Activated T-helper 1 cell treated with anti-CD3 and anti-CD28 coated beads, Interleukin-12 subunit alpha, Interleukin-12 subunit beta, Interleukin-2, Interleukin-4 antibody, amounts not matched to agents 30 ng/mL and 10 ng/mL and 1 ng/mL, durations not matched to agents 14 hours and 24 hours and 36 hours (primary cell): Measurements from ENCODE around the gene CTIF. TPM values are rescaled to one million over a fixed set of nuclear protein-coding genes. Genes with fewer than 3 reads are reported as not detected.
"Not testable (repeated sequence)": the region's sequence is repeated elsewhere in the genome, so short reads cannot be mapped to it uniquely, and the experiment has no call there.

Experiments
- DNase-seq: peaks from one replicate; pipeline ENCODE4 v3.0.0; 2021; ENCODE audit warnings: low spot score
- H3K27ac Mint-ChIP-seq: one replicate; pipeline ENCODE4 v1.8.0; 2021; ENCODE audit warnings: mild to moderate bottlenecking, mixed read lengths
- H3K27me3 Mint-ChIP-seq: one replicate; pipeline ENCODE4 v1.8.0; 2022; ENCODE audit warnings: mild to moderate bottlenecking, moderate library complexity, mixed read lengths; ENCODE audit not compliant: insufficient read depth
- H3K36me3 Mint-ChIP-seq: one replicate; pipeline ENCODE4 v1.8.0; 2021; ENCODE audit warnings: low read depth, mixed read lengths
- H3K4me1 Mint-ChIP-seq: one replicate; pipeline ENCODE4 v1.8.0; 2021; ENCODE audit warnings: low read depth, mixed read lengths
- H3K4me3 Mint-ChIP-seq: one replicate; pipeline ENCODE4 v1.8.0; 2021; ENCODE audit warnings: mild to moderate bottlenecking, moderate library complexity, mixed read lengths
- H3K9me3 Mint-ChIP-seq: one replicate; pipeline ENCODE4 v1.8.0; 2021; ENCODE audit warnings: mixed read lengths
- intact Hi-C: fragments of 100-400 bp; cut with micrococcal nuclease; formaldehyde crosslinking; loops from one replicate; pipeline ENCODE4 v1.15.1; 2024
- total RNA-seq: library from RNA; stranded (reverse); gene quantifications from 2 replicates; pipeline ENCODE4 v1.2.3, GENCODE V29; 2022

Gene CTIF
- total RNA-seq, 1 donor from 2014 or later: 7.2 TPM

DNA sequence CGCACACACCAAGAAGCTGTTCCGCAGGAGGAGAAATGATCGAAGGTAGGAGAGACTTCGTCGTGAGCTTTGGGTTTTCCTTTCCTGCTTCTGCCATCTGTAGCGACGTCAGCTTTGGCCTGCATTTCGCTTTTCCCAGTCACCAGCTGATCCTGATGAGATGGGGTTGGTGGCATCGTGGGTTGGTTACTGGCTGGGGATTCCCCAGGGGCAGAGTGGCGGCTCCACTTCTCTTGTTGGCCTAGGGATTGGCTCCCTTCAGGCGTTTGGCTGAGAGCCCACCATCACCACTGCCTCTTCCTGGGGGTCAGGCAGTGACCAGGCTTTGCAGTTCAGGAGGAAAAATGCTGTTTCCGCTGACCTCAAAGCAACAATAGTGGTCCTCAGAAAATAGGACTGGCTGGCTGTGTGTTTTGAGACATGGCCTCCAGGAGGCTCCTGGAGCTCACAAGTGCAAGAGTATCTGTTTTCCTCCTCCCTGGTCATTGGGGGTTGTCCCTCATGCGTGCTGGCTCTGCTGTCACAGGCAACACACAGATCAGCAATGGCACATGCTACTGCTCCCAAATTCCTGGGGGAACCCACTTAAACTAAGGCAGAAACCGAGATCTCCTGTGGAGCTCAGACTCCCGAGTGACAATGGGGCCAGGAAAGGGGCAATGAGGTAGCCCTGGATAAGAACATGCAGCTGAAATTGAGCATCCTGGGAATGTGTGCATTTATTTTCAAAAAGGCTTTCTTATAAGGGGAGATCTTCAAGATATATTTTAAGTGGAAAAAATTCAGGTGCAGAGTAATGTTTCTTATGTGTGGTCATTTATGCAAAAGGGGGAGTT is 173.0 kb downstream of the CTIF start:
- intact Hi-C loops: no loop called here
- H3K4me1 Mint-ChIP-seq: peaks cover under 1% of the 10 kb centered on the region
- H3K36me3 Mint-ChIP-seq: no peaks in the 10 kb centered on the region
- no peak for DNase-seq
- peaks cover 11% of the 10 kb centered on the region for H3K27me3 Mint-ChIP-seq
- H3K27ac Mint-ChIP-seq: no peak overlapping the region
- H3K4me3 Mint-ChIP-seq: no peak overlapping the region
- no peaks in the 10 kb centered on the region for H3K9me3 Mint-ChIP-seq

DNA sequence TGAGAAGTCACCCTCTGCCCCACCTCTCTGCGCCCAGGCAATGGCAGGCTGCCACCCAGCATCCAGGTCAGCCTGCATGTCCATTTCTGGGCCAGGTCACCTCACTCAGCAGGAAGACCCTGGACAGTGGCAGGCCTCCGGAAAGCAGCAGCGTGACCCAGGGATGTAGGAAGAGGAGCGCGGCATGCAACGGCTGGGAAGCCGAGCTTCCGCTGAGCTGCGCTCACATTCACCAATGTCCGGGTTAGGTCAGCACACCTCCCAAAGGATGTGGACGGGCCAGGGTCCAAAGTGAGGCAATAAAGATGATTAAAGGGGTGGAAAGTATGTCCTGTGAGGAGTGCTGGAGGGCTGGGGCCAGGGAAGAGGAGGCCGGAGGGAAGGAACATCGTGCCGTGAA is 174.5 kb downstream of the CTIF start:
- H3K27ac Mint-ChIP-seq: no peak overlapping the region

GRCh38 chr18:48714873-48715272 is 176.0 kb downstream of the CTIF start:
- Mint-ChIP-seq H3K9me3 (no peaks in the 10 kb centered on the region), H3K27me3 (peaks cover 11% of the 10 kb centered on the region), H3K4me1 (no peaks in the 10 kb centered on the region), H3K27ac (no peak overlapping the region), H3K36me3 (no peaks in the 10 kb centered on the region), H3K4me3 (no peak overlapping the region)
- intact Hi-C loops: no loop called here
- no peak for DNase-seq

More for the DNA sequence above, 174.5 kb downstream of the CTIF start:
- no peaks in the 10 kb centered on the region for H3K9me3 Mint-ChIP-seq
- H3K36me3 Mint-ChIP-seq: no peaks in the 10 kb centered on the region
- peaks cover 11% of the 10 kb centered on the region for H3K27me3 Mint-ChIP-seq
- DNase-seq: no peak
- H3K4me1 Mint-ChIP-seq: no peaks in the 10 kb centered on the region
- intact Hi-C loops: no loop called here
- no peak overlapping the region for H3K4me3 Mint-ChIP-seq

DNA sequence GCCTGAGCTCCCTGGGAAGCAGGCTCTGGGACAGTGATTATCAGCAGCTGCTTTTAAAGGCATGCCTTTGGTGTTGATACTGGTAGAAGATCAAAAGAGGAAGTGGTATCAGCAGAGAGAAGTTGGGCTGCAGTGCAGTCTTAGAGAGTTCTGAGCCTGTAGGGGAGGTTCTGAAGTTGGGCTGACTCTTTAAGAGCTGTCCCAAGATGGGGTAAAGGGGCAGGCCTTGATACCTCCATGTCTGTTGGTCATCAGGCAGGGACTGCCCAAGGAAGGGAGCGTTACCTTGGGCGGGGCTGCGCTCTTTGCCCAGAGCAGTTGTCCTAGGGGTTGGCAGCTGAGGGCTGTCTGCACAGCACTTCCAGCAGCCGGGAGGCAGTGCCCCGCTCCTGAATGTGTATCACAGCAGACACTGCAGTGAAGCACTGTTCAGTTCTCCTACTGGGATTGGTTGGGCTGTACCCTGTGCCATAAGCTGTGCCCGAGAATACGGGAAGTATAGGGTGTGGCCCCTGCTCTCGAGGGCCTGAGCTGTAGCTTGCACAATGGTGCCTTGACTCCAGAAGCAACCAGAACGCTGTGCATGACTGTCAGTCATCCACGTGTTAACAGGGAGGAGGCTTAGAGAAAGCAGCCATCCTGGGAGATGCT is 177.0 kb downstream of the CTIF start:
- intact Hi-C loops: no loop called here
- no peaks in the 10 kb centered on the region for H3K9me3 Mint-ChIP-seq
- DNase-seq: no peak
- H3K4me3 Mint-ChIP-seq: no peak overlapping the region
- no peak overlapping the region for H3K27ac Mint-ChIP-seq
- H3K4me1 Mint-ChIP-seq: no peaks in the 10 kb centered on the region
- no peaks in the 10 kb centered on the region for H3K36me3 Mint-ChIP-seq
- H3K27me3 Mint-ChIP-seq: peaks cover 9% of the 10 kb centered on the region

GRCh38 chr18:48717227-48717626 is 178.4 kb downstream of the CTIF start:
- DNase-seq, H3K27me3 Mint-ChIP-seq, intact Hi-C loops, H3K36me3 Mint-ChIP-seq, H3K9me3 Mint-ChIP-seq, H3K4me1 Mint-ChIP-seq, H3K4me3 Mint-ChIP-seq, H3K27ac Mint-ChIP-seq: not testable (repeated sequence)

DNA sequence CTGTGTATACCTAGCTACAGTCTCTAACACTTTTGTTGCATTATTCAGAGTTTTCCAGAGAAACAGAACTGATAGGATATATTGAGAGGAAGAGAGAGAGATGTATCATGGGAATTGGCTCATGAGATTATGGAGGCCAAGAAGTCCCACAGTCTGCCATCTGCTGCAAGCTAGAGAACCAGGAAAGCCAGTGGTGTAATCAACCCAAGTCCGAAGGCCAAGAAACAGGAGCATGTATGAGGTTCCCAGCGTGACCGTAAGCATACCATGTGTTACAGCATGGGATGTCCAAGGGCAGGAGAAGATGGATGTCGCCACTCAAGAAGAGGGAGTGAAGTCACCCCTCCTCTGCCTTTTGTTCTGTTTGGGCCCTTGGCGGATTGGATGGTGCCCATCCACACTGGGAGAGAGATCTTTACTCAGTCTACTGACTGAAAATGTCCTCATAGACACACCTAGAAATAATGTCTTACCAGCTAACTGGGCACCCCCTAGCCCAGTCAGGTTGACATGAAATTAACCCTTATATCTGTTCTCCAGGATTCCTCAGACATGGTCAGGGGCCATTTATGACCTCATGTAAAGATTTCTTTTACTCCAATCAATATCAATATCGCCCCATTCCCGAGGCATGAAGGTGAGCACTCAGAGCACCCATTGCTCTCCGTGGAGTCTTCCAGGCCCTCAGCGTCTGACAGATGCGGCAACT is 179.6 kb downstream of the CTIF start:
- no peak overlapping the region for H3K4me3 Mint-ChIP-seq
- no peak for DNase-seq
- peaks cover under 1% of the 10 kb centered on the region for H3K27me3 Mint-ChIP-seq
- intact Hi-C loops: no loop called here
- no peaks in the 10 kb centered on the region for H3K9me3 Mint-ChIP-seq
- H3K36me3 Mint-ChIP-seq: no peaks in the 10 kb centered on the region
- no peak overlapping the region for H3K27ac Mint-ChIP-seq
- H3K4me1 Mint-ChIP-seq: no peaks in the 10 kb centered on the region

- no peak for DNase-seq
- Mint-ChIP-seq H3K27ac (no peak overlapping the region), H3K27me3 (no peaks in the 10 kb centered on the region), H3K4me3 (no peak overlapping the region), H3K36me3 (no peaks in the 10 kb centered on the region), H3K4me1 (no peaks in the 10 kb centered on the region), H3K9me3 (no peaks in the 10 kb centered on the region)
- intact Hi-C loops: no loop called here
Observed at GRCh38 chr18:48719388-48719787, 180.6 kb downstream of the CTIF start.

GRCh38 chr18:48719974-48720654 is 181.3 kb downstream of the CTIF start:
- Mint-ChIP-seq H3K4me3 (no peak overlapping the region), H3K27me3 (no peaks in the 10 kb centered on the region), H3K27ac (no peak overlapping the region), H3K4me1 (no peaks in the 10 kb centered on the region), H3K9me3 (no peaks in the 10 kb centered on the region), H3K36me3 (no peaks in the 10 kb centered on the region)
- intact Hi-C loops: no loop called here
- no peak for DNase-seq

DNA sequence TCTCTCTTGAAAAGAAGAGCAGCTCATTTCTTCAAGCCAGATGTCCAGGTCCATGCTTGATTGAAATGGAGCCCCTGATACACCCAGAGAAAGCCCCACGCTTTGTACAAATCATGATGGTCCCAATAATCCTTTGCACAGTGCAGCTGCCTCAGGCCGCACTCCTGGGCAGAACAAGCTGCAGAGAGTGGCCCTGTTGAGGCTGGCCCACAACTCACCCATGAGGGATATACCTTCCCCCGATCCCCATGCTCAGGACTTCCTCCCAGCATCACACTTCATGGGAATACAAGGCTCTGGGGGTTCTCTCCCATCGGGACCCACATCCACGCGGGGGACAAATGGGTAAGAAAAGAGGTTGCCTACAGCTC is 181.8 kb downstream of the CTIF start:
- no peak for DNase-seq
- Mint-ChIP-seq H3K4me1 (no peaks in the 10 kb centered on the region), H3K4me3 (no peak overlapping the region), H3K36me3 (no peaks in the 10 kb centered on the region), H3K27ac (no peak overlapping the region), H3K27me3 (peaks cover 3% of the 10 kb centered on the region), H3K9me3 (no peaks in the 10 kb centered on the region)
- intact Hi-C loops: no loop called here

- H3K4me3 Mint-ChIP-seq: no peak overlapping the region
- no peaks in the 10 kb centered on the region for H3K36me3 Mint-ChIP-seq
- intact Hi-C loops: no loop called here
Observed at GRCh38 chr18:48721312-48721711, 182.5 kb downstream of the CTIF start.

GRCh38 chr18:48723016-48723415 is 184.2 kb downstream of the CTIF start:
- H3K4me1 Mint-ChIP-seq: peaks cover 17% of the 10 kb centered on the region

More at GRCh38 chr18:48721312-48721711, 182.5 kb downstream of the CTIF start:
- peaks cover 2% of the 10 kb centered on the region for H3K4me1 Mint-ChIP-seq
- no peaks in the 10 kb centered on the region for H3K9me3 Mint-ChIP-seq
- no peak for DNase-seq
- peaks cover 4% of the 10 kb centered on the region for H3K27me3 Mint-ChIP-seq
- H3K27ac Mint-ChIP-seq: no peak overlapping the region

GRCh38 chr18:48723837-48724236 is 185.0 kb downstream of the CTIF start:
- intact Hi-C loops: no loop called here
- H3K4me1 Mint-ChIP-seq: peaks cover 17% of the 10 kb centered on the region
- H3K9me3 Mint-ChIP-seq: no peaks in the 10 kb centered on the region
- H3K27ac Mint-ChIP-seq: no peak overlapping the region
- H3K27me3 Mint-ChIP-seq: peaks cover 4% of the 10 kb centered on the region
- H3K36me3 Mint-ChIP-seq: no peaks in the 10 kb centered on the region
- no peak overlapping the region for H3K4me3 Mint-ChIP-seq
- no peak for DNase-seq

More at GRCh38 chr18:48723016-48723415, 184.2 kb downstream of the CTIF start:
- no peak overlapping the region for H3K4me3 Mint-ChIP-seq
- H3K27me3 Mint-ChIP-seq: peaks cover 4% of the 10 kb centered on the region
- intact Hi-C loops: no loop called here
- no peak overlapping the region for H3K27ac Mint-ChIP-seq
- DNase-seq: no peak
- H3K36me3 Mint-ChIP-seq: no peaks in the 10 kb centered on the region
- H3K9me3 Mint-ChIP-seq: no peaks in the 10 kb centered on the region
